ENCODE measurements around the gene IFI27.

GRCh38 chr14:94081386-94081820 lies 29.1 kb upstream of the IFI27 start:
- TF ChIP-seq CTCF (conservative IDR thresholded peaks at IDR 0.05; ENCODE audit: low read length) (no peak), EZH2phosphoT487 (IDR thresholded peaks at IDR 0.05; ENCODE audit: borderline replicate concordance, low read depth, low read length) (no peak)
